SH-SY5Y (cell line): ENCODE measurements around the gene NLRX1.

ENCODE experiments used
- GATA2 ChIP-seq: IDR thresholded peaks from 2 replicates; pipeline ENCODE4 v1.6.1; 2011; ENCODE audit warnings: mild to moderate bottlenecking, low read depth, low read length
- GATA3 ChIP-seq: IDR thresholded peaks from 2 replicates; pipeline ENCODE4 v1.6.1; 2011; ENCODE audit warnings: low read depth, mild to moderate bottlenecking, low read length, moderate library complexity

Gene NLRX1

GRCh38 chr11:119169282-119169719 is 776 bp downstream of the NLRX1 start:
- no peak for TF ChIP-seq GATA3
- TF ChIP-seq GATA2: no peak

DNA sequence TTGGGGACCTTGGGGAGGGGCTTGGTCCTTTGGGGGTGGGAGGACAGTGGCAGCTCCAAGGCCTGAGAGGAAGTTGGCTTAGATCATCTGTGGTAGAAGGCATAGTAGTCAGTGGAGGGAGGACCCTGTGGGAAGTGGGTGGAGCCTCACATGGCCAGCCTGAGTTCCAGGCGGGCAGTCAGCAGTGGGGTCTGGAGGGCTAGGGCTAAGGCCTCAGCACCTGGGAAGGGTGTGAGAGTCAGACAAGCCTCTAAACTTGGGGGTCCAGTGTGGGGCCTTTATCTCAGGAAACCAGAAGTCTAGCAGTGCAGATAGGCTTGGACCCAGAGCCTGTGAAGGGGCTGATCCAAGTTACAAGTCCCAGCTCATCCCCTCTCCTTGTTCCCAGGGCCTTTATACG is 4.0 kb downstream of the NLRX1 start:
- TF ChIP-seq GATA3: no peak

- TF ChIP-seq GATA3 (no peak), GATA2 (no peak)
Measured at GRCh38 chr11:119173453-119173852, 4.9 kb downstream of the NLRX1 start.

DNA sequence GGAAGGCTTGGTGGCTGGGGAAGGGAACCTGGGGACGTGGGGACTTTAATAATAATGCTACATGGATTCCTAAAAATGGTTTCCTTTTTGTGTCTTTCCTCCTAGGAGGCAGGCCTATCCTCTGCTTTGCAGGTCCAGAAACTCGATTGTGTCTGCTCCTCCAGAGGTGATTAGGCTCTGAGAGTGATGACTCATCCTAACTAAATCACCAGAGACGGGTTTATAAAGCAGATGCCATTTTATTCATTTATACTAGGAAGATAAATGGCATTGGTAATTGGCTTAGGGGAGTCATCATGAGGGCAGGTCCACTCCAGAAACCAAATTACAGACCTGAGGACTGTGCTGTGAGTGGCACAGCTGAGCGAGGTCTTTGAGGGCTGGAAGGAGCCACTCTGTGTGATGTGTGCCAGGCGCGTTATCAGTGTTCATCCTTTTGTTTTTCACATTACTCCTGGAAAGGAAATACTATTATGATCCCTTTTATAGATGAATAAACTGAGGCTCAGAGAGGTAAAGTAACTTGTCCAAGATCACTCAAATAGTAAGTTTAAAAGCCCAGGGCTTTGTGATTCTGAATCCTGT is 7.1 kb downstream of the NLRX1 start:
- TF ChIP-seq GATA2 (no peak), GATA3 (no peak)

- TF ChIP-seq GATA2: no peak
- no peak for TF ChIP-seq GATA3
Measured at GRCh38 chr11:119178166-119178680, 9.7 kb downstream of the NLRX1 start.

GRCh38 chr11:119179342-119179741 is 10.8 kb downstream of the NLRX1 start:
- no peak for TF ChIP-seq GATA3
- no peak for TF ChIP-seq GATA2

DNA sequence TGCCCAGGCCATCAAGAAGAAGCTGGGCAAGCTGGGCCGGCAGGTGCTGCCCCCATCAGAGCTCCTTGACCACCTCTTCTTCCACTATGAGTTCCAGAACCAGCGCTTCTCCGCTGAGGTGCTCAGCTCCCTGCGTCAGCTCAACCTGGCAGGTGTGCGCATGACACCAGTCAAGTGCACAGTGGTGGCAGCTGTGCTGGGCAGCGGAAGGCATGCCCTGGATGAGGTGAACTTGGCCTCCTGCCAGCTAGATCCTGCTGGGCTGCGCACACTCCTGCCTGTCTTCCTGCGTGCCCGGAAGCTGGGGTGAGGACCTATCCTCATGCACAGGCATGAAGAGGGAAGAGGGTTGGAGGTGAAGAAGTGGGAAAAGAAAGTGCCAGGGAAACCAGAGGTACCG is 11.5 kb downstream of the NLRX1 start:
- TF ChIP-seq GATA2 (no peak), GATA3 (no peak)

- TF ChIP-seq GATA3: no peak
- TF ChIP-seq GATA2: no peak
Measured at GRCh38 chr11:119180729-119181676, 12.5 kb downstream of the NLRX1 start.

DNA sequence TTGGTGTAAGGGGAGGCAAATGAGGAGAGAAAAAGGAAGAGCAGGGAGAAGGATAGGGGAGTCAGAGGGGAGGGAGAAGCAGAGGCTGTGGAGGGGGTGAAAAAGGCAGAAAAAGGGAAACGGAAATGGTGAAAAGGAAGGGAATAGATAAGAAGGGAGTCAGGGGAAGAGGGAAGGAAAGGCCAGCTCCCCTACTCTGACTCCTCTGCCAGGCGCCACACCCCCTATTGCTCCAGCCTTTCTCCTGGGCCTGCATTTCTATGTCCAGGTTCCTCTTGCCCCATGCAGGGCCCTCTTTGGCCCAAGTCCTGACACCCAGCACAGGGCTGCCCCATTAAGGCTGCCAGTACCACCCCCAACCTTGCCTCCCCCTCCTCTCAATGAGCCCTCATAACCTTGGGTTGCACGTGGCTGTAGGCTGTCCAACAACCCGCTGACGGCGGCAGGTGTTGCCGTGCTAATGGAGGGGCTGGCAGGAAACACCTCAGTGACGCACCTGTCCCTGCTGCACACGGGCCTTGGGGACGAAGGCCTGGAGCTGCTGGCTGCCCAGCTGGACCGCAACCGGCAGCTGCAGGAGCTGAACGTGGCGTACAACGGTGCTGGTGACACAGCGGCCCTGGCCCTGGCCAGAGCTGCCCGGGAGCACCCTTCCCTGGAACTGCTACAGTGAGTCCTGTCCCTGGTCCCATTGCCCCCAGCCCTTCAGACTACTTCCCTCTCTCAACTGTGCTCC is 13.3 kb downstream of the NLRX1 start:
- no peak for TF ChIP-seq GATA2
- no peak for TF ChIP-seq GATA3

- TF ChIP-seq GATA3: no peak
Measured at GRCh38 chr11:119185981-119186634, 17.6 kb downstream of the NLRX1 start.

DNA sequence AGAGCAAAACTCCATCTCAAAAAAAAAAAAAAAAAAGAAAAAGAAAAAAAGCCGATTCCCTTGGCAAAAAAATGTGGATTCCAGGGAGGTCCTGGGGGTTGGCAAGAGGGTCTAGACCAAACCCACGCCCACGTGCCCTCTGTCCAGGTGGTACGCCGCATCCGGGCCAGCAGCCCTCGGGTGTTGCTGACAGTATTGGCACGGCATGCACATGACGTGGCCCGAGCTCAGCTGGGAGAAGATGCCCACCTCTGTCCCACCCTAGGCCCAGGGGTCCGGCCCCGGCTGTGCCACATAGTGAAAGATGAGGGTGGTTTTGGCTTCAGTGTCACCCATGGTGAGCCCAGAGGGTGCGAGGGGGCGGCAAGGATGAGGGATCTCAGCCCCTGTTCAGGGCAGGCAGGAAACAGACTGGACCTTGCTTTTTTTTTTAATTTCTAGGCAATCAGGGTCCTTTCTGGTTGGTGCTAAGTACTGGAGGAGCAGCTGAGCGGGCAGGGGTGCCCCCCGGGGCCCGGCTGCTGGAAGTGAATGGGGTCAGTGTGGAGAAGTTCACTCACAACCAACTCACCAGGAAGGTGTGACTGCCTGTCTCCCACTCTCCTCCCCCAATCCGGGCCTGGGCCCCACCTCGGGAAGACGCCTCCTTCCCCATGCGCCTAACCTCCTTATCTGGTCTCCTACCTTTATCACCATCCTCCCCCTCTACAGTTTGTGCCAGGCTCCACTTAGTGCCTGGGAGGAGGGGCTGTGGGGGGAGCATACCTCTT is 18.8 kb downstream of the NLRX1 start:
- TF ChIP-seq GATA3: no peak
- TF ChIP-seq GATA2: no peak

GRCh38 chr11:119188067-119188466 is 19.5 kb downstream of the NLRX1 start:
- no peak for TF ChIP-seq GATA2
- no peak for TF ChIP-seq GATA3

DNA sequence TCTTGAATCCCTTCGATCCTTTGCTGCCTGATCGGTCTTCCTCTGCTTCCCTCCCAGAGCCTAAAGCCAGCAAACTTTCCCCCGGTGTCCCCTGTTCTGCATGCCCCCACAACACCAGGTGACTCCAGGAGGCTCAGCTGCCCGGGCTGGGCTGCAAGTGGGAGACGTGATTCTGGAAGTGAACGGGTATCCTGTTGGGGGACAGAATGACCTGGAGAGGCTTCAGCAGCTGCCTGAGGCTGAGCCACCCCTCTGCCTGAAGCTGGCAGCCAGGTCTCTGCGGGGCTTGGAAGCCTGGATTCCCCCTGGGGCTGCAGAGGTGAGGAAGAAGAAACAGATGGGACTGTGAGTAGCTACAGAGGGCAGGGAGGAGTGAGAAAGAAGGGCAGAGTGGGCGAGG is 20.4 kb downstream of the NLRX1 start:
- no peak for TF ChIP-seq GATA3
- TF ChIP-seq GATA2: no peak

- TF ChIP-seq GATA3 (no peak), GATA2 (no peak)
Measured at GRCh38 chr11:119189393-119189792, 20.9 kb downstream of the NLRX1 start.
